H9 (cell line): Measurements from ENCODE around the gene FAM3A. TPM values are rescaled to one million over a fixed set of nuclear protein-coding genes. Genes with fewer than 3 reads are reported as not detected.

ENCODE experiments used
- DNase-seq: peaks from one replicate; pipeline ENCODE4 v3.0.0-alpha.2; 2017
- H2AFZ ChIP-seq: one replicate; pipeline ENCODE4 v1.6.1; 2013; ENCODE audit warnings: mild to moderate bottlenecking, low read length, control low read depth, moderate library complexity
- H2AK5ac ChIP-seq: 2 replicates; pipeline ENCODE4 v1.6.1; 2013; ENCODE audit warnings: low read length, control low read depth, mixed read lengths; ENCODE audit not compliant: insufficient read length
- H2BK120ac ChIP-seq: one replicate; pipeline ENCODE4 v1.6.1; 2013; ENCODE audit warnings: low read depth, mild to moderate bottlenecking, low read length, control low read depth, inconsistent platforms; ENCODE audit not compliant: poor library complexity, severe bottlenecking
- H2BK12ac ChIP-seq: 2 replicates; pipeline ENCODE4 v1.6.1; 2013; ENCODE audit warnings: low read length, control low read depth, mixed read lengths, low read depth; ENCODE audit not compliant: insufficient read length
- H2BK15ac ChIP-seq: 2 replicates; pipeline ENCODE4 v1.6.1; 2013; ENCODE audit warnings: low read depth, low read length, control low read depth
- H2BK20ac ChIP-seq: one replicate; pipeline ENCODE4 v1.6.1; 2013; ENCODE audit warnings: low read depth, mild to moderate bottlenecking, low read length, control low read depth, inconsistent platforms; ENCODE audit not compliant: poor library complexity, severe bottlenecking
- H2BK5ac ChIP-seq: 2 replicates; pipeline ENCODE4 v1.6.1; 2013; ENCODE audit warnings: low read length, control low read depth, mixed read lengths; ENCODE audit not compliant: insufficient read length
- H3K14ac ChIP-seq: 2 replicates; pipeline ENCODE4 v1.6.1; 2013; ENCODE audit warnings: low read length, control low read depth; ENCODE audit not compliant: insufficient read depth
- H3K18ac ChIP-seq: 2 replicates; pipeline ENCODE4 v1.6.1; 2013; ENCODE audit warnings: low read depth, mild to moderate bottlenecking, mixed read lengths, low read length, control low read depth; ENCODE audit not compliant: insufficient read length
- H3K23ac ChIP-seq: 2 replicates; pipeline ENCODE4 v1.6.1; 2013; ENCODE audit warnings: low read length, control low read depth, mixed read lengths, low read depth; ENCODE audit not compliant: insufficient read length
- H3K23me2 ChIP-seq: 2 replicates; pipeline ENCODE4 v1.6.1; 2013; ENCODE audit warnings: low read depth, mild to moderate bottlenecking, mixed read lengths, low read length, control low read depth; ENCODE audit not compliant: insufficient read length, poor library complexity, severe bottlenecking
- H3K27ac ChIP-seq: 2 replicates; pipeline ENCODE4 v1.5.1; 2013; ENCODE audit warnings: low read length, control low read depth, mixed read lengths, low read depth; ENCODE audit not compliant: insufficient read length
- H3K27me3 ChIP-seq: 2 replicates; pipeline ENCODE4 v1.6.1; 2013; ENCODE audit warnings: low read length, control low read depth, inconsistent platforms; ENCODE audit not compliant: insufficient read depth
- H3K4ac ChIP-seq: 2 replicates; pipeline ENCODE4 v1.6.1; 2013; ENCODE audit warnings: low read depth, mild to moderate bottlenecking, control low read depth, inconsistent platforms, low read length, moderate library complexity
- H3K4me1 ChIP-seq: 2 replicates; pipeline ENCODE4 v1.6.1; 2013; ENCODE audit warnings: low read length, control low read depth, inconsistent platforms; ENCODE audit not compliant: insufficient read depth
- H3K4me2 ChIP-seq: 2 replicates; pipeline ENCODE4 v1.6.1; 2013; ENCODE audit warnings: low read length, control low read depth, mixed read lengths; ENCODE audit not compliant: insufficient read length, insufficient read depth
- H3K56ac ChIP-seq: 2 replicates; pipeline ENCODE4 v1.6.1; 2013; ENCODE audit warnings: low read depth, mild to moderate bottlenecking, mixed read lengths, low read length, control low read depth; ENCODE audit not compliant: insufficient read length
- H3K79me1 ChIP-seq: 2 replicates; pipeline ENCODE4 v1.6.1; 2013; ENCODE audit warnings: low read depth, mild to moderate bottlenecking, moderate library complexity, low read length, control low read depth, inconsistent platforms; ENCODE audit not compliant: insufficient read depth, poor library complexity, severe bottlenecking
- H3K79me2 ChIP-seq: 2 replicates; pipeline ENCODE4 v1.6.1; 2013; ENCODE audit warnings: low read length, control low read depth, inconsistent platforms; ENCODE audit not compliant: insufficient read depth
- H3K9ac ChIP-seq: 2 replicates; pipeline ENCODE4 v1.6.1; 2013; ENCODE audit warnings: low read length, control low read depth, mixed read lengths; ENCODE audit not compliant: insufficient read length; ENCODE audit errors: extremely low read depth
- H3K9me3 ChIP-seq: one replicate; pipeline ENCODE4 v1.6.1; 2013; ENCODE audit warnings: low read depth, low read length, inconsistent platforms; ENCODE audit not compliant: control insufficient read depth
- H3T11ph ChIP-seq: one replicate; pipeline ENCODE4 v1.6.1; 2013; ENCODE audit warnings: mild to moderate bottlenecking, low read length, control low read depth, inconsistent platforms
- H4K20me1 ChIP-seq: one replicate; pipeline ENCODE4 v1.6.1; 2013; ENCODE audit not compliant: control insufficient read depth, insufficient read length, insufficient read depth
- H4K5ac ChIP-seq: 2 replicates; pipeline ENCODE4 v1.6.1; 2013; ENCODE audit warnings: low read depth, mild to moderate bottlenecking, mixed read lengths, low read length, control low read depth; ENCODE audit not compliant: insufficient read length
- H4K8ac ChIP-seq: replicated peaks from 2 replicates; pipeline ENCODE4 v1.6.1; 2013; ENCODE audit warnings: low read length, control low read depth, mixed read lengths, low read depth; ENCODE audit not compliant: insufficient read length
- H4K91ac ChIP-seq: 2 replicates; pipeline ENCODE4 v1.6.1; 2013; ENCODE audit warnings: low read depth, mild to moderate bottlenecking, moderate library complexity, mixed read lengths, low read length, control low read depth; ENCODE audit not compliant: insufficient read length
- H3K27ac Mint-ChIP-seq, 3 experiments: 2 replicates in 2 of 3; 3 replicates in 1 of 3; pipeline ENCODE4 v1.8.0; 2020 to 2021; ENCODE audit warnings: mixed read lengths in 3 of 3, mild to moderate bottlenecking in 1 of 3, moderate library complexity in 1 of 3
- H3K27me3 Mint-ChIP-seq: 2 replicates; pipeline ENCODE4 v1.8.0; 2021; ENCODE audit warnings: low read depth, mild to moderate bottlenecking, moderate library complexity, mixed read lengths
- H3K36me3 Mint-ChIP-seq, 3 experiments: 2 replicates in 2 of 3; 3 replicates in 1 of 3; pipeline ENCODE4 v1.8.0; 2020 to 2021; ENCODE audit warnings: low read depth in 3 of 3, mixed read lengths in 3 of 3; ENCODE audit not compliant: insufficient read depth in 1 of 3
- H3K4me1 Mint-ChIP-seq, 2 experiments: 2 replicates each; pipeline ENCODE4 v1.8.0; 2020; ENCODE audit warnings: mixed read lengths in 2 of 2
- H3K4me3 Mint-ChIP-seq, 2 experiments: 2 replicates in 1 of 2; 3 replicates in 1 of 2; pipeline ENCODE4 v1.8.0; 2020 to 2021; ENCODE audit warnings: mild to moderate bottlenecking in 2 of 2, mixed read lengths in 2 of 2, moderate library complexity in 1 of 2
- H3K9me3 Mint-ChIP-seq, 2 experiments: 2 replicates in 1 of 2; 3 replicates in 1 of 2; pipeline ENCODE4 v1.8.0; 2020; ENCODE audit warnings: mild to moderate bottlenecking in 2 of 2, mixed read lengths in 2 of 2, moderate library complexity in 1 of 2
- CTCF ChIP-seq: fragments of 200-600 bp; sonication (generic); conservative IDR thresholded peaks from 3 replicates; pipeline ENCODE4 v1.8.0; 2021; ENCODE audit warnings: antibody characterized with exemption, mild to moderate bottlenecking
- WGBS: extraction: QIAGEN DNeasy Blood & Tissue Kit; methylation state at CpG from one replicate; pipeline ENCODE4 v1.1.7; 2013; ENCODE audit warnings: missing lambda C conversion rate, low lambda C conversion rate, mixed read lengths; ENCODE audit not compliant: insufficient read length; ENCODE audit errors: extremely low coverage; 5-methylcytosine and 5-hydroxymethylcytosine counted together
- total RNA-seq: library from RNA; stranded (reverse); gene quantifications from 2 replicates; pipeline ENCODE4 v1.2.1, GENCODE V29; 2021

Gene FAM3A
- total RNA-seq, 1 experiment from 2014 or later, result 22.8 TPM

GRCh38 chrX:154535892-154536291, 19.9 kb upstream of the FAM3A start:
- H3K79me1 ChIP-seq, result no peaks in the 10 kb centered on the region
- DNase-seq, result no peak
- H2AK5ac ChIP-seq, result no peak overlapping the region

More at GRCh38 chrX:154535892-154536291, 19.9 kb upstream of the FAM3A start:
- Histone ChIP-seq H3K4me1 (no peaks in the 10 kb centered on the region), H3K79me2 (no peaks in the 10 kb centered on the region), H4K8ac (no peak overlapping the region), H2BK120ac (no peak overlapping the region), H4K20me1 (no peaks in the 10 kb centered on the region), H3K4ac (no peak overlapping the region), H3K9ac (no peak overlapping the region), H2AFZ (no peak overlapping the region), H3K27me3 (no peaks in the 10 kb centered on the region), H2BK20ac (no peak overlapping the region), H3K23me2 (peaks cover 3% of the 10 kb centered on the region), H3K4me2 (no peak overlapping the region), H3K56ac (no peak overlapping the region), H3K9me3 (peaks cover 23% of the 10 kb centered on the region), H3K18ac (no peak overlapping the region), H2BK12ac (no peak overlapping the region), H4K91ac (no peak overlapping the region), H3K27ac (no peak overlapping the region), H3T11ph (no peak overlapping the region), H2BK5ac (no peak overlapping the region), H3K14ac (no peak overlapping the region), H2BK15ac (no peak overlapping the region), H4K5ac (no peak overlapping the region), H3K23ac (no peak overlapping the region)
- Mint-ChIP-seq H3K9me3 (peaks cover 64 to 77% of the 10 kb centered on the region in 2 experiments), H3K4me1 (no peaks in the 10 kb centered on the region), H3K36me3 (peaks cover 31 to 63% (median 44%) of the 10 kb centered on the region in 3 experiments), H3K4me3 (peak overlapping the region in 1 of 2 experiments; percentile 17; a peak in 1 of 5 replicates), H3K27ac (no peak overlapping the region), H3K27me3 (peaks cover 3% of the 10 kb centered on the region)
- TF ChIP-seq CTCF, result no peak
- WGBS, result no CpG with 5 or more reads among the region's 9 CpGs
